Chondrocyte (in vitro differentiated cells): ENCODE data around the gene URM1. TPM values are rescaled to one million over a fixed set of nuclear protein-coding genes. Genes with fewer than 3 reads are reported as not detected.
"Not testable (repeated sequence)": the region's sequence is repeated elsewhere in the genome, so short reads cannot be mapped to it uniquely, and the experiment has no call there.

Experiments used
- DNase-seq: peaks from one replicate; pipeline ENCODE4 v3.0.0; 2021; ENCODE audit warnings: mixed read lengths, low spot score
- H3K27ac Mint-ChIP-seq: one replicate; pipeline ENCODE4 v1.8.0; 2021; ENCODE audit warnings: mild to moderate bottlenecking, moderate library complexity, mixed read lengths; ENCODE audit not compliant: unreplicated experiment
- H3K27me3 Mint-ChIP-seq: 2 replicates; pipeline ENCODE4 v1.8.0; 2021; ENCODE audit warnings: low read depth, mixed read lengths
- H3K36me3 Mint-ChIP-seq: 2 replicates; pipeline ENCODE4 v1.8.0; 2021; ENCODE audit warnings: low read depth, mixed read lengths
- H3K4me1 Mint-ChIP-seq: 2 replicates; pipeline ENCODE4 v1.8.0; 2021; ENCODE audit warnings: low read depth, mild to moderate bottlenecking, mixed read lengths
- H3K4me3 Mint-ChIP-seq: one replicate; pipeline ENCODE4 v1.8.0; 2021; ENCODE audit warnings: mild to moderate bottlenecking, moderate library complexity, mixed read lengths; ENCODE audit not compliant: unreplicated experiment
- H3K9me3 Mint-ChIP-seq: 2 replicates; pipeline ENCODE4 v1.8.0; 2021; ENCODE audit warnings: low read depth, mixed read lengths
- total RNA-seq: library from RNA; stranded (reverse); gene quantifications from 3 replicates; pipeline ENCODE4 v1.2.1, GENCODE V29; 2021
- TF ChIP-seq, protein P1 (sequence below): fragments of 200-600 bp; sonication (generic); IDR thresholded peaks from 2 replicates; pipeline ENCODE4 v1.5.0; 2021; ENCODE audit warnings: antibody characterized with exemption, mild to moderate bottlenecking, moderate library complexity

Gene URM1
- total RNA-seq, 1 donor from 2014 or later: 50.5 TPM

DNA sequence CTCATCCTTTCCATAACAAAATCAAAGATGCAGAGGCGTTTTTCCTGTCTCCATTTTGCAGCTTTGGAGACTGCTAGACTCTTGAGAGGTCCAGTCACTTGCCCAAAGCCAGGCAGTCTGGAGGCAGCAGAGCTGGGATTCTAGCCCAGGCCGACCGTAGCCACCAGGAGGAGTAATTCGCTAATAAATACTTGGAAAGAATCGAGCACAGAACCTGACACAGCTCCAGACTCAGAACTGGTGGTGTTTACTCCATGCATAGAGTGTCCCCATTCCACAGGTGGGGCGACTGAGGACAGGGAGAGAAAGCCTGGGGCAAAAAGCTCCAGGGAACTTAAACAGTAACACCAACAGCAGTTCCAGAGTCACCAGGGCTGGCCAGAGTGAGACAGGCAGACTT is 38.8 kb downstream of the URM1 start:
- TF ChIP-seq, protein P1, sequence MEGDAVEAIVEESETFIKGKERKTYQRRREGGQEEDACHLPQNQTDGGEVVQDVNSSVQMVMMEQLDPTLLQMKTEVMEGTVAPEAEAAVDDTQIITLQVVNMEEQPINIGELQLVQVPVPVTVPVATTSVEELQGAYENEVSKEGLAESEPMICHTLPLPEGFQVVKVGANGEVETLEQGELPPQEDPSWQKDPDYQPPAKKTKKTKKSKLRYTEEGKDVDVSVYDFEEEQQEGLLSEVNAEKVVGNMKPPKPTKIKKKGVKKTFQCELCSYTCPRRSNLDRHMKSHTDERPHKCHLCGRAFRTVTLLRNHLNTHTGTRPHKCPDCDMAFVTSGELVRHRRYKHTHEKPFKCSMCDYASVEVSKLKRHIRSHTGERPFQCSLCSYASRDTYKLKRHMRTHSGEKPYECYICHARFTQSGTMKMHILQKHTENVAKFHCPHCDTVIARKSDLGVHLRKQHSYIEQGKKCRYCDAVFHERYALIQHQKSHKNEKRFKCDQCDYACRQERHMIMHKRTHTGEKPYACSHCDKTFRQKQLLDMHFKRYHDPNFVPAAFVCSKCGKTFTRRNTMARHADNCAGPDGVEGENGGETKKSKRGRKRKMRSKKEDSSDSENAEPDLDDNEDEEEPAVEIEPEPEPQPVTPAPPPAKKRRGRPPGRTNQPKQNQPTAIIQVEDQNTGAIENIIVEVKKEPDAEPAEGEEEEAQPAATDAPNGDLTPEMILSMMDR: peak; percentile 62
- no peak overlapping the region for H3K4me3 Mint-ChIP-seq
- H3K9me3 Mint-ChIP-seq: no peaks in the 10 kb centered on the region
- H3K27me3 Mint-ChIP-seq: peaks cover 17% of the 10 kb centered on the region
- H3K27ac Mint-ChIP-seq: no peak overlapping the region
- no peak for DNase-seq
- H3K4me1 Mint-ChIP-seq: peaks cover 6% of the 10 kb centered on the region
- peaks cover 1% of the 10 kb centered on the region for H3K36me3 Mint-ChIP-seq

DNA sequence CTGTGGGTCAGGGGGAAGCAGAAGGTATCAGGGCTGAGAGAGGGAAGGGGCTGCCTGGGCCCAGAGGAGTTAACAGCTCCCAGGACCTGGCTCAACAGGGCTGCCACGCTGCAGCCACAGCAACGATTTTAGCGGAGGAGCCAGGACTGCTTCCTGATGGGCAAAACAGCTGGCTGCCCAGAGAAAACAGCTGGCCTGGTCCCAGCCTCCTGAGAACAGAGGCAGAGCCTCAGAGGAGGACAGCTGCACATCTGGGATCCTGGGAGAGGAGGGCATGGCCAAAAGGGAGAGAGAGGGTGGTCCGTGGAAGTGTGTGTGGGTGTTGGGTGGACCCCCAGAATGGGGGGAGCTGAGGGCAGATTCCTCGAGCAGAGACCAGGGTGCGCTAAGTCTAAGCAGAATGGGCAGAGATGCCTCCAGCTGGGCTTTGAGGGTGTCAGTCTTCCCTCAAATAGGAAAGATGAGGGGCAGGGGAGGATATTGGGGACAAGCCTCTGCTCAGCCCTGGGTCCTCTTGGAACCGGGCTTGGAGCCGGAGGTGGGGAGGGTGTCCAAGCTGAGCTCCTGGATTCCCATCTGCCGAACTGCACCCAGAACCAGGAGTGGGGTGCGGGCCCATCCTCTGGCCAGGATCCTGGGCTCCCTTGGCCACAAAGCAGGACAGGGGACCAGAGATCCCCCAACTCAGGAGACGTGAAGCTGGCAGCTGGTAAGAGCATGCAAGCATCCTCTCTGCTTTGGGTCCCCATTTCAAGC is 40.4 kb downstream of the URM1 start:
- Mint-ChIP-seq H3K4me1 (peaks cover 5% of the 10 kb centered on the region), H3K9me3 (no peaks in the 10 kb centered on the region), H3K27me3 (peaks cover 28% of the 10 kb centered on the region), H3K27ac (no peak overlapping the region), H3K36me3 (peaks cover 1% of the 10 kb centered on the region), H3K4me3 (no peak overlapping the region)
- TF ChIP-seq, protein P1: no peak
- DNase-seq: no peak

GRCh38 chr9:128412120-128412790 is 41.1 kb downstream of the URM1 start:
- no peak for DNase-seq
- H3K4me1 Mint-ChIP-seq: no peaks in the 10 kb centered on the region
- H3K9me3 Mint-ChIP-seq: no peaks in the 10 kb centered on the region
- peaks cover 30% of the 10 kb centered on the region for H3K27me3 Mint-ChIP-seq
- H3K27ac Mint-ChIP-seq: no peak overlapping the region
- TF ChIP-seq, protein P1: peak; percentile 77
- no peak overlapping the region for H3K4me3 Mint-ChIP-seq
- H3K36me3 Mint-ChIP-seq: peaks cover 1% of the 10 kb centered on the region

- H3K4me3 Mint-ChIP-seq, H3K4me1 Mint-ChIP-seq, H3K36me3 Mint-ChIP-seq, H3K27ac Mint-ChIP-seq, H3K9me3 Mint-ChIP-seq, DNase-seq: not testable (repeated sequence)
- H3K27me3 Mint-ChIP-seq: peaks cover 30% of the 10 kb centered on the region
Measured at GRCh38 chr9:128413728-128414127, 42.6 kb downstream of the URM1 start.

GRCh38 chr9:128414461-128414860 is 43.3 kb downstream of the URM1 start:
- H3K4me3 Mint-ChIP-seq: no peak overlapping the region
- peaks cover 7% of the 10 kb centered on the region for H3K4me1 Mint-ChIP-seq
- no peak overlapping the region for H3K27ac Mint-ChIP-seq
- TF ChIP-seq, protein P1: peak; percentile 40
- H3K36me3 Mint-ChIP-seq: peaks cover 1% of the 10 kb centered on the region
- no peak for DNase-seq
- no peaks in the 10 kb centered on the region for H3K9me3 Mint-ChIP-seq
- peaks cover 30% of the 10 kb centered on the region for H3K27me3 Mint-ChIP-seq
